OCI-LY7 (cell line): ENCODE results near the gene CCDC172. TPM values are rescaled to one million over a fixed set of nuclear protein-coding genes. Genes with fewer than 3 reads are reported as not detected.

Source experiments
- BruUV-seq: library from RNA; stranded (reverse); fragments of 400-500 nt; replicated peaks from 2 replicates; lab custom pipeline; 2021; lab: Mats Ljungman, UMichigan
- CTCF ChIA-PET: fragments of 300-600 bp; sonication (Branson Sonifier 250); formaldehyde crosslinking; loops from one replicate; lab custom pipeline; 2022; ENCODE audit warnings: antibody characterized with exemption; ENCODE audit not compliant: unreplicated experiment; lab: Charles Lee
- POLR2A ChIA-PET: fragments of 300-600 bp; sonication (Branson Sonifier 250); formaldehyde crosslinking; loops from one replicate; lab custom pipeline; 2022; ENCODE audit warnings: antibody characterized with exemption; lab: Charles Lee
- DNase-seq: peaks from one replicate; pipeline ENCODE4 v3.0.0-alpha.2; 2015; ENCODE audit warnings: low spot score
- H2AFZ ChIP-seq: fragments of 200-600 bp; sonication (generic), shearing (Covaris generic); 2 replicates; pipeline ENCODE4 v1.6.1; 2014; ENCODE audit warnings: mild to moderate bottlenecking, antibody characterized with exemption, low read length, moderate library complexity
- H3K27ac ChIP-seq: fragments of 200-600 bp; sonication (generic); 2 replicates; pipeline ENCODE4 v1.5.1; 2014; ENCODE audit warnings: mixed run types, low read depth, mild to moderate bottlenecking, moderate library complexity, low read length, inconsistent platforms; ENCODE audit not compliant: poor library complexity, severe bottlenecking
- H3K36me3 ChIP-seq: fragments of 200-600 bp; sonication (generic); 2 replicates; pipeline ENCODE4 v1.6.1; 2014; ENCODE audit warnings: mild to moderate bottlenecking, antibody characterized with exemption, low read length, moderate library complexity, mixed read lengths; ENCODE audit not compliant: insufficient read depth
- H3K4me1 ChIP-seq: fragments of 200-600 bp; sonication (generic); 2 replicates; pipeline ENCODE4 v1.5.1; 2014; ENCODE audit warnings: mild to moderate bottlenecking, low read length; ENCODE audit not compliant: insufficient read depth, poor library complexity, severe bottlenecking
- H3K4me2 ChIP-seq: fragments of 200-600 bp; sonication (generic); 2 replicates; pipeline ENCODE4 v1.6.1; 2014; ENCODE audit warnings: mild to moderate bottlenecking, low read length
- H3K4me3 ChIP-seq: fragments of 200-600 bp; sonication (generic); 2 replicates; pipeline ENCODE4 v1.5.1; 2014; ENCODE audit warnings: mild to moderate bottlenecking, low read depth, low read length; ENCODE audit not compliant: poor library complexity, severe bottlenecking
- H3K79me2 ChIP-seq: fragments of 200-600 bp; sonication (generic); 2 replicates; pipeline ENCODE4 v1.6.1; 2016; ENCODE audit warnings: low read depth, mild to moderate bottlenecking, low read length, moderate library complexity, mixed read lengths; ENCODE audit not compliant: insufficient read depth
- H3K9me2 ChIP-seq: fragments of 200-600 bp; sonication (generic); 2 replicates; pipeline ENCODE4 v1.6.1; 2016; ENCODE audit warnings: mild to moderate bottlenecking, low read length, mixed read lengths; ENCODE audit not compliant: insufficient read depth
- H3K9me3 ChIP-seq: fragments of 200-600 bp; sonication (generic); 2 replicates; pipeline ENCODE4 v1.6.1; 2014; ENCODE audit warnings: mild to moderate bottlenecking, mixed run types, low read length, mixed read lengths
- H4K20me1 ChIP-seq: fragments of 200-600 bp; sonication (generic); 2 replicates; pipeline ENCODE4 v1.6.1; 2014; ENCODE audit warnings: mild to moderate bottlenecking, antibody characterized with exemption, low read length, moderate library complexity, mixed read lengths; ENCODE audit not compliant: insufficient read depth
- EZH2phosphoT487 ChIP-seq: fragments of 200-600 bp; sonication (generic); IDR thresholded peaks from 2 replicates; pipeline ENCODE4 v1.6.1; 2018; ENCODE audit warnings: low read depth, borderline replicate concordance, mild to moderate bottlenecking, mixed run types, antibody characterized with exemption, low read length, moderate library complexity, mixed read lengths
- intact Hi-C: fragments of 100-400 bp; cut with micrococcal nuclease; formaldehyde crosslinking; loops from one replicate; pipeline ENCODE4 v1.10.0; 2022; ENCODE audit not compliant: unreplicated experiment
- small RNA-seq: library from RNA; depleted of rRNA; stranded (forward); fragments of <200 nt; gene quantifications from one replicate; pipeline ENCODE3, GENCODE V24; 2014
- total RNA-seq, 2 experiments: library from RNA; depleted of rRNA in 1 of 2; stranded (reverse); fragments of >200 nt in 1 of 2; shearing (Covaris generic) in 1 of 2; gene quantifications; 2 replicates each; pipeline ENCODE4 v1.2.3, GENCODE V29; 2014 to 2022
- TF ChIP-seq, protein P1 (sequence below): fragments of 200-600 bp; sonication (generic); conservative IDR thresholded peaks from 2 replicates; pipeline ENCODE4 v1.5.1; 2014; ENCODE audit warnings: mild to moderate bottlenecking, antibody characterized with exemption, low read length, moderate library complexity, mixed read lengths

Gene CCDC172
- total RNA-seq, 2 experiments from 2014 or later, result not detected

DNA sequence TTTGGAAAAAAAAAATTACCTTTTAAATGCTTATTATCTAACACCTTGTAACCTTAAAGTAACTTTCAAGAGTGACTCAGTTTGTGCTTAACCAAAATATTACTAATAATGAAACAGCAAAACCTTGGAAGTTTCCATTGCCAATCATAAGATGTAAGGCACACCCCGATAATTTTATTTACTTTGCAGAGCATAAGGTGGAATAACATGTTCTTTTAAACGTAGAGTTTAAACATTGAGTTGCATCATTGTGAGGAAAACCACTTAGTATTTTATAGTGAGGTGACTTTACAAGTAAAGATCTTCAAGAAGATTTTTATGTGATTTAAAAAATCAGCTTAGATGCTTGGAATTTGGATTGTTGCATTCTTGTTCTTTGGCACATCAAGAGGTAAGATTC is 103.4 kb downstream of the CCDC172 start, which contains the start of gene PNLIPRP3:
PNLIPRP3 (plus strand) TSS at position 177 of the 400 bp plus-strand sequence; CDS start at position 343, 166 bp downstream.
- H3K27ac ChIP-seq, result no peak within 1 kb of the TSS
- BruUV-seq, result no TSS peak
- no peaks in the 10 kb centered on the region for H3K9me3 ChIP-seq
- H3K9me2 ChIP-seq, result no peaks in the 10 kb centered on the region
- no peak within 1 kb of the TSS for H3K4me3 ChIP-seq
- H4K20me1 ChIP-seq, result no peaks in the 10 kb centered on the region
- H2AFZ ChIP-seq, result no peak within 1 kb of the TSS
- intact Hi-C loops, result no loop called here
- no peak for DNase-seq
- CTCF ChIA-PET, result no interaction called here
- H3K4me1 ChIP-seq, result no peaks in the 10 kb centered on the region
- TF ChIP-seq, protein P1, sequence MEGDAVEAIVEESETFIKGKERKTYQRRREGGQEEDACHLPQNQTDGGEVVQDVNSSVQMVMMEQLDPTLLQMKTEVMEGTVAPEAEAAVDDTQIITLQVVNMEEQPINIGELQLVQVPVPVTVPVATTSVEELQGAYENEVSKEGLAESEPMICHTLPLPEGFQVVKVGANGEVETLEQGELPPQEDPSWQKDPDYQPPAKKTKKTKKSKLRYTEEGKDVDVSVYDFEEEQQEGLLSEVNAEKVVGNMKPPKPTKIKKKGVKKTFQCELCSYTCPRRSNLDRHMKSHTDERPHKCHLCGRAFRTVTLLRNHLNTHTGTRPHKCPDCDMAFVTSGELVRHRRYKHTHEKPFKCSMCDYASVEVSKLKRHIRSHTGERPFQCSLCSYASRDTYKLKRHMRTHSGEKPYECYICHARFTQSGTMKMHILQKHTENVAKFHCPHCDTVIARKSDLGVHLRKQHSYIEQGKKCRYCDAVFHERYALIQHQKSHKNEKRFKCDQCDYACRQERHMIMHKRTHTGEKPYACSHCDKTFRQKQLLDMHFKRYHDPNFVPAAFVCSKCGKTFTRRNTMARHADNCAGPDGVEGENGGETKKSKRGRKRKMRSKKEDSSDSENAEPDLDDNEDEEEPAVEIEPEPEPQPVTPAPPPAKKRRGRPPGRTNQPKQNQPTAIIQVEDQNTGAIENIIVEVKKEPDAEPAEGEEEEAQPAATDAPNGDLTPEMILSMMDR, result no peak
- TF ChIP-seq EZH2phosphoT487, result no peak
- POLR2A ChIA-PET, result no interaction called here
- H3K36me3 ChIP-seq, result no peaks in the 10 kb centered on the region
- H3K4me2 ChIP-seq, result no peak within 1 kb of the TSS
- H3K79me2 ChIP-seq, result no peaks in the 10 kb centered on the region

DNA sequence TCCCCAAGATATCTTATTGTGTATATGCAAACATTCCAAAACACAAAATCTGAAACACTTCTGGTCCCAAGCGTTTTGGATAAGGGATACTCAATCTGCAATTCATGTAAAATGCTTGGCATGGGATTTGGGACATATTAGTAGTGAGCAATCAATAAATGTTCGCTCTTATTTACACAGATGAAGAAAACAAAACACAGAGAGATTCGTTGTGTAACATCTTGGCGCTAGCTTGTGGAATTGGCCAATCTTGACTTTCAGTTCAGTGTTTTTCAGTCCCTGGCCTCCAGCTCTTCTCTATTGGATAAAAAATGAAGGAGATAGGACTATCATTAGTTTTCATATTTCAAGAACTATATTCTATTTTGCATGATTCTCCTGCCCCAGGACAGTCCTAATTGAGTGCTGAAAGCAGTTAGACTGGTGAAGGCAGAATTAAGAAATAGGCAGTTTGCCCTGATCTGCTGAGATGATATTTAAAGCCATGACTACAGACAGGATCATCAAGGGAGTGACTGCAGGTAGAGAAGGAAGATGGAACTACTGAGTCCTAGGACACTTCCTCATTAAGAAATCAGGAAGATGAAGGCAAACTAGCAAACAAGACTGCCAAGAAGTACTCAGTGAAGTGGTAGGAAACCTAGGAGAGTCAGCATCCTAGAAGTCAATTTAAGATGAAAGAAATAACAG is 105.2 kb downstream of the CCDC172 start:
- TF ChIP-seq EZH2phosphoT487, result no peak
- TF ChIP-seq, protein P1, result no peak
- no peaks in the 10 kb centered on the region for H4K20me1 ChIP-seq
- DNase-seq, result no peak
- no peaks in the 10 kb centered on the region for H3K9me2 ChIP-seq
- no peaks in the 10 kb centered on the region for H3K36me3 ChIP-seq
- intact Hi-C loops, result no loop called here
- CTCF ChIA-PET, result no interaction called here
- no peak overlapping the region for H3K27ac ChIP-seq
- no peak overlapping the region for H2AFZ ChIP-seq
- no peaks in the 10 kb centered on the region for H3K9me3 ChIP-seq
- H3K4me1 ChIP-seq, result no peaks in the 10 kb centered on the region
- no peak overlapping the region for H3K4me2 ChIP-seq
- POLR2A ChIA-PET, result interaction anchor here (0.7 kb wide), 1 partner anchor 17 kb away, joined by 3 read pairs; no protein-coding TSS in a partner anchor
- no peak overlapping the region for H3K4me3 ChIP-seq
- no peaks in the 10 kb centered on the region for H3K79me2 ChIP-seq
- no TSS peak for BruUV-seq

Small RNA genes within 50 kb of the gene (small RNA-seq; reads per million reads assigned to genes)
- not detected for gene SNRPGP6

Other genes starting within 250 kb of the CCDC172 start
- gene GFRA1, start 51.2 kb upstream of the CCDC172 start, total RNA-seq (2014; rRNA removed; shearing (Covaris generic)), result not detected in 2 replicates
- gene GFRA1, start 51.2 kb upstream of the CCDC172 start, total RNA-seq (2022), result not detected in 2 replicates
- gene PNLIPRP3, start 103.4 kb downstream of the CCDC172 start, total RNA-seq (2014; rRNA removed; shearing (Covaris generic)), result not detected in 2 replicates
- not detected in 2 replicates for gene PNLIPRP3, start 103.4 kb downstream of the CCDC172 start, total RNA-seq (2022)
- not detected in 2 replicates for gene PNLIP, start 221.5 kb downstream of the CCDC172 start, total RNA-seq (2014; rRNA removed; shearing (Covaris generic))
- not detected in 2 replicates for gene PNLIP, start 221.5 kb downstream of the CCDC172 start, total RNA-seq (2022)